Brain microvascular endothelial cell (primary cell): Measurements from ENCODE around the gene MPPE1.
"Not testable (repeated sequence)": the region's sequence is repeated elsewhere in the genome, so short reads cannot be mapped to it uniquely, and the experiment has no call there.

Experiments
- DNase-seq: peaks from one replicate; pipeline ENCODE4 v3.0.0-alpha.2; 2020
- H3K27ac ChIP-seq: fragments of 250-450 bp; sonication (Bioruptor Pico); 2 replicates; pipeline ENCODE4 v1.5.1; 2020; ENCODE audit warnings: mild to moderate bottlenecking, moderate library complexity
- H3K27me3 ChIP-seq: fragments of 250-450 bp; sonication (Bioruptor Pico); replicated peaks from 2 replicates; pipeline ENCODE4 v1.5.1; 2020; ENCODE audit warnings: mild to moderate bottlenecking
- H3K36me3 ChIP-seq: fragments of 250-450 bp; sonication (Bioruptor Pico); replicated peaks from 2 replicates; pipeline ENCODE4 v1.5.1; 2020; ENCODE audit warnings: mild to moderate bottlenecking
- H3K4me3 ChIP-seq: 2 replicates; pipeline ENCODE4 v1.5.1; 2011; ENCODE audit warnings: low read depth, mild to moderate bottlenecking, control low read depth, low read length, moderate library complexity
- in situ Hi-C: cut with HindIII; loops from 2 replicates; pipeline ENCODE4 v1.10.0; 2017; ENCODE audit warnings: low sequenced_read_pairs, low pct_ligation_motif_present
- TF ChIP-seq, protein P1 (sequence below): IDR thresholded peaks from 2 replicates; pipeline ENCODE4 v1.5.1; 2011; ENCODE audit warnings: low read depth, mild to moderate bottlenecking, moderate library complexity, low read length, control low read depth, inconsistent platforms; ENCODE audit errors: missing control alignments

MPPE1 gene

DNA sequence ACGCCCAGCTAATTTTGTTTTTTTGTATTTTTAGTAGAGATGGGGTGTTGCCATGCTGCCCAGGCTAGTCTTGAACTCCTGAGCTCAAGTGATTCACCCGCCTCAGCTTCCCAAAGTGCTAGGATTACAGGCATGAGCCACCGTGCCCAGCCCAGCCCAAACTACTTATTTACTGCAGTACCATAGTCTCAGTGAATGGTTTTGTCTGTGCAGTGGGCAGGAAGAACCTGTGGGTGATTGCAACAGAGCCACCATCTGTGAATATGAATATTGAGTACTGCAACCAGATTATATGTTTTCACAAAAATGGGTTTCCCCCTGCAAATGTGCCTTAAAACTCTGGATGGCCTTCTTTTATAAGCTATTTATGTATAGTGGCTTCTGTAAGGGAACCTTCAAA lies 9.1 kb downstream of the MPPE1 start:
- DNase-seq = no peak
- no peaks in the 10 kb centered on the region for H3K27me3 ChIP-seq
- H3K36me3 ChIP-seq = peaks cover 6% of the 10 kb centered on the region
- TF ChIP-seq, protein P1, sequence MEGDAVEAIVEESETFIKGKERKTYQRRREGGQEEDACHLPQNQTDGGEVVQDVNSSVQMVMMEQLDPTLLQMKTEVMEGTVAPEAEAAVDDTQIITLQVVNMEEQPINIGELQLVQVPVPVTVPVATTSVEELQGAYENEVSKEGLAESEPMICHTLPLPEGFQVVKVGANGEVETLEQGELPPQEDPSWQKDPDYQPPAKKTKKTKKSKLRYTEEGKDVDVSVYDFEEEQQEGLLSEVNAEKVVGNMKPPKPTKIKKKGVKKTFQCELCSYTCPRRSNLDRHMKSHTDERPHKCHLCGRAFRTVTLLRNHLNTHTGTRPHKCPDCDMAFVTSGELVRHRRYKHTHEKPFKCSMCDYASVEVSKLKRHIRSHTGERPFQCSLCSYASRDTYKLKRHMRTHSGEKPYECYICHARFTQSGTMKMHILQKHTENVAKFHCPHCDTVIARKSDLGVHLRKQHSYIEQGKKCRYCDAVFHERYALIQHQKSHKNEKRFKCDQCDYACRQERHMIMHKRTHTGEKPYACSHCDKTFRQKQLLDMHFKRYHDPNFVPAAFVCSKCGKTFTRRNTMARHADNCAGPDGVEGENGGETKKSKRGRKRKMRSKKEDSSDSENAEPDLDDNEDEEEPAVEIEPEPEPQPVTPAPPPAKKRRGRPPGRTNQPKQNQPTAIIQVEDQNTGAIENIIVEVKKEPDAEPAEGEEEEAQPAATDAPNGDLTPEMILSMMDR = no peak
- H3K27ac ChIP-seq = no peak overlapping the region
- in situ Hi-C loops = no loop called here
- no peak overlapping the region for H3K4me3 ChIP-seq

DNA sequence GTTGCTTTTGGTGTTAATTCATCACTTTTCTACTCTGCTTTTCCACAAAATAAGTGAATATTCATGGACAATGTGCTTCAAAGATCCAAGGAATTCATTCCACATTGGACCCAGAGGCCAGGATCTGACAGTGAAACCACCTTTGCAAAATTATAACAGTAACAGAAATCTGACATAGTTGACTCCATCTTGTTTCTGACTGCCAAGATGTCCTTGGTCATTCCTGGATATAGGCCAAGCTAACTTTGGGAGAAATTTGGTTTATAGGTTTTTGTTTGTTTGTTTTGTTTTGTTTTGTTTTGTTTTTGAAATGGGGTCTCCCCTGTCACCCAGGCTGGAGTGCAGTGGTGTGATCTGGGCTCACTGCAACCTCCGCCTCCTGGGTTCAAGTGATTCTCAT lies 10.3 kb downstream of the MPPE1 start:
- TF ChIP-seq, protein P1 = no peak
- in situ Hi-C loops = no loop called here

DNA sequence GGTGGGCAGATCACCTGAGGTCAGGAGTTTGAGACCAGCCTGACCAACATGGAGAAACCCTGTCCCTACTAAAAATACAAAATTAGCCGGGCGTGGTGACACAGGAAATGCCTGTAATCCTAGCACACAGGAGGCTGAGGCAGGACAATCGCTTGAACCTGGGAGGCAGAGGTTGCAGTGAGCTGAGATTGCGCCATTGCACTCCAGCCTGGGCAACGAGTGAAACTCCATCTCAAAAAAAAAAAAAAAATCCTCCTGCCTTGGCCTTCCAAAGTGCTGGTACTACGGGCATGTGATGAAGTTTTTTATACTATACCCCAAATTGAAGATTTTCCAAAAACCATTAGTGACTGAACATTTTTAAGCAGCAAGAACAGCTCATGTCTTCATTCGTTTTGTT lies 15.7 kb downstream of the MPPE1 start:
- DNase-seq, H3K27me3 ChIP-seq, H3K4me3 ChIP-seq, H3K27ac ChIP-seq, in situ Hi-C loops, H3K36me3 ChIP-seq: not testable (repeated sequence)

More for the DNA sequence above, 10.3 kb downstream of the MPPE1 start:
- Histone ChIP-seq H3K36me3 (peaks cover 6% of the 10 kb centered on the region), H3K27ac (no peak overlapping the region), H3K4me3 (no peak overlapping the region), H3K27me3 (no peaks in the 10 kb centered on the region)
- DNase-seq = no peak

DNA sequence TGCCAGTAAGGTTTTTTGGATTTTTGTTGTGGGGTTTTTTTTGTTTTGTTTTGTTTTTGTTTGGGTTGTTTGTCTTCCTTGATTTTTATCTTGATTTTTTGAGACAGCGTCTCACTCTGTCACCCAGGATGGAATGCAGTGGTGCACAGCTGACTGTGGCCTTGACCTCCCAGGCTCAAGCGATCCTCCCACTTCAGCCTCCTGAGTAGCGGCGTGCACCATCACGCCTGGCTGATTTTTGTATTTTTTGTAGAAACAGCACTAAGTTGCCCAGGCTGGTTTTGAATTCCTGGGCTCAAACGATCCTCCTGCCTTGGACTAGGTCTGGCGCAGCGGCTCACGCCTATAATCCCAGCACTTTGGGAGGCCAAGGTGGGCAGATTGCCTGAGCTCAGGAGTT lies 16.4 kb downstream of the MPPE1 start:
- no peak overlapping the region for H3K4me3 ChIP-seq
- H3K27me3 ChIP-seq = no peaks in the 10 kb centered on the region
- DNase-seq = no peak
- H3K27ac ChIP-seq = no peak overlapping the region
- H3K36me3 ChIP-seq = peaks cover 5% of the 10 kb centered on the region
- TF ChIP-seq, protein P1 = no peak
- in situ Hi-C loops = no loop called here

DNA sequence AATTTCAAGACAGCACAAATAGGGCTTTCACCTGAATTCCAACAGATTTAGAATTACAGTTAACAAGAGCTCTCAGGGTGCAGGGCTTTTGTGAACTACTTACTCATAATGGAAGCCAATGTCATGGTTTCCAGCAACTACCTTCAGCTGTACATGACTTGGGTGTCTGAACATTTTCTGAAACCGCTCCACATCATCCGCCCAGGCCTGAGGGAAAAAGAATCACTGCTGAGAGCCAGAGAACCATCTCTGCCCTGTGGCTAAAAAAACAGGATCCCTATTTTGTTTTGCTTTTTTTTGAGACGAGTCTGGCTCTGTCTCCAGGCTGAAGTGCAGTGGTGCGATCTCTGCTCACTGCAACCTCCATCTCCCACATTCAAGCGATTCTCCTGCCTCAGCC lies 18.8 kb downstream of the MPPE1 start:
- TF ChIP-seq, protein P1 = no peak
- in situ Hi-C loops = no loop called here
- Histone ChIP-seq H3K36me3 (peaks cover 2% of the 10 kb centered on the region), H3K4me3 (no peak overlapping the region), H3K27ac (no peak overlapping the region), H3K27me3 (no peaks in the 10 kb centered on the region)
- DNase-seq = no peak

DNA sequence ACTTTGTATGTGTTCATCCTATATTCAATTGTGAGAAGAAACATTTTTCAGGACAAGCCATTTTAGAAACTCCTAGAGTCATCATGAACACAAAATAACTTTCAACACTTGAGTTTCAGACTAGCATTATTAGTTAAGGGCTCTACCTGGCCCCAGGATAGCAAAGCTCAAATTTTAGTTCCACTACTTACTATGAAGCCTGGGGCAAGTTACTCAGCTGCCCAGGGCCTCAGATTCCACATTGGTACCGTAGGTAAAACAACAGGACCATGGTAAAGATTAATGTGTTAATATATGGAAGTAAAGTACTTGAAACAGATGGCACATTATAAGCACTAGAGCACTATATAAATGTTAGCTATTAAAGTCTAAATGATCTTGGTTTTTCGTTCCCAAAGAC lies 19.4 kb downstream of the MPPE1 start:
- peaks cover 2% of the 10 kb centered on the region for H3K36me3 ChIP-seq
- TF ChIP-seq, protein P1 = no peak
- H3K27ac ChIP-seq = no peak overlapping the region
- in situ Hi-C loops = no loop called here
- DNase-seq = no peak
- H3K27me3 ChIP-seq = no peaks in the 10 kb centered on the region
- no peak overlapping the region for H3K4me3 ChIP-seq
